HepG2 (cell line): Measurements from ENCODE around the gene ACBD5. TPM values are rescaled to one million over a fixed set of nuclear protein-coding genes. Genes with fewer than 3 reads are reported as not detected.
A peak's percentile ranks its signal among the peaks of the same experiment; 100 is the strongest.

Experiments
- ATAC-seq: fragments of 200-7000 bp; cut with Tn5 transposase; 3 replicates; pipeline ENCODE4 v1.9.1; 2020; ENCODE audit warnings: mild to moderate bottlenecking, moderate library complexity
- BruUV-seq: library from RNA; stranded (reverse); fragments of 400-500 nt; replicated peaks from 2 replicates; lab custom pipeline; 2021; lab: Mats Ljungman, UMichigan
- CTCF ChIA-PET: fragments of 300-600 bp; formaldehyde crosslinking; extraction: SDS; loops from one replicate; lab custom pipeline; 2021; ENCODE audit warnings: low total read pairs, inconsistent platforms, low intra/inter-chr PET ratio; lab: Yijun Ruan, JAX
- POLR2A ChIA-PET: fragments of 350-600 bp; sonication (Branson Sonifier 250); formaldehyde crosslinking; loops from one replicate; lab custom pipeline; 2020; ENCODE audit warnings: antibody characterized with exemption, inconsistent platforms; lab: Yijun Ruan, JAX
- DNase-seq: peaks from one replicate; pipeline ENCODE4 v3.0.0-alpha.2; 2015; ENCODE audit warnings: low spot score
- FAIRE-seq: peaks from 3 replicates; lab custom pipeline; 2011; peaks lifted over from hg19 to GRCh38; lab: Jason Lieb, UNC
- H2AFZ ChIP-seq: one replicate; pipeline ENCODE4 v1.6.1; 2011; ENCODE audit warnings: low read length, inconsistent platforms
- H3K27ac ChIP-seq: fragments of 300-600 bp; 3 replicates; pipeline ENCODE4 v1.8.0; 2011; ENCODE audit warnings: mixed run types, mild to moderate bottlenecking, mixed read lengths, low read length, inconsistent platforms; ENCODE audit not compliant: insufficient read depth; ENCODE audit errors: extremely low read length
- H3K27me3 ChIP-seq, 2 experiments: fragments of 200-600 bp in 1 of 2; 2 replicates in 1 of 2; 3 replicates in 1 of 2; pipeline versions ENCODE4 v1.6.0 to v1.8.0; 2011; ENCODE audit warnings: low read length in 2 of 2, mild to moderate bottlenecking in 2 of 2, moderate library complexity in 2 of 2, inconsistent platforms in 1 of 2; ENCODE audit not compliant: insufficient read depth in 2 of 2, control insufficient read depth in 1 of 2
- H3K36me3 ChIP-seq, 2 experiments: fragments of 200-600 bp in 1 of 2; replicated peaks in 1 of 2; 2 replicates in 1 of 2; 3 replicates in 1 of 2; pipeline versions ENCODE4 v1.5.1 to v1.8.0; 2011; ENCODE audit warnings: low read length in 2 of 2, inconsistent platforms in 1 of 2; ENCODE audit not compliant: insufficient read depth in 2 of 2, control insufficient read depth in 1 of 2
- H3K4me1 ChIP-seq: 2 replicates; pipeline ENCODE4 v1.5.1; 2012; ENCODE audit warnings: low read length, inconsistent platforms; ENCODE audit not compliant: insufficient read depth
- H3K4me2 ChIP-seq: 2 replicates; pipeline ENCODE4 v1.6.0; 2011; ENCODE audit warnings: low read depth, low read length, inconsistent platforms
- H3K4me3 ChIP-seq, 3 experiments: fragments of 200-600 bp in 1 of 3; sonication (generic), shearing (Covaris generic) in 1 of 3; replicated peaks in 1 of 3; 2 replicates each; pipeline ENCODE4 v1.5.1; 2011 to 2016; ENCODE audit warnings: low read length in 3 of 3, inconsistent platforms in 2 of 3, low read depth in 2 of 3, mild to moderate bottlenecking in 2 of 3, control low read depth in 1 of 3, mixed read lengths in 1 of 3; ENCODE audit not compliant: insufficient read depth in 1 of 3
- H3K79me2 ChIP-seq: one replicate; pipeline ENCODE4 v1.6.1; 2011; ENCODE audit warnings: low read length, inconsistent platforms; ENCODE audit not compliant: insufficient read depth
- H3K9ac ChIP-seq: 2 replicates; pipeline ENCODE4 v1.6.0; 2011; ENCODE audit warnings: mild to moderate bottlenecking, low read depth, low read length, inconsistent platforms; ENCODE audit not compliant: insufficient read depth
- H3K9me3 ChIP-seq: 2 replicates; pipeline ENCODE4 v1.5.1; 2012; ENCODE audit warnings: mild to moderate bottlenecking, low read length
- H4K20me1 ChIP-seq: 2 replicates; pipeline ENCODE4 v1.6.0; 2011; ENCODE audit warnings: inconsistent platforms, mild to moderate bottlenecking, low read length, moderate library complexity; ENCODE audit not compliant: insufficient read depth
- GABPB1 ChIP-seq: IDR thresholded peaks from 2 replicates; pipeline ENCODE4 v1.6.1; 2016; ENCODE audit warnings: mild to moderate bottlenecking, missing genetic modification reagents, moderate library complexity, missing compliant biosample characterization
- GATAD1 ChIP-seq: IDR thresholded peaks from 2 replicates; pipeline ENCODE4 v1.6.1; 2016; ENCODE audit warnings: missing genetic modification reagents, missing compliant biosample characterization
- HNRNPK ChIP-seq: fragments of 200-400 bp; formaldehyde crosslinking; IDR thresholded peaks from 2 replicates; pipeline ENCODE4 v1.6.1; 2018; ENCODE audit warnings: low read length, low read depth, moderate library complexity, mild to moderate bottlenecking; ENCODE audit not compliant: poor library complexity, severe bottlenecking
- HNRNPLL ChIP-seq: fragments of 200-400 bp; formaldehyde crosslinking; IDR thresholded peaks from 2 replicates; pipeline ENCODE4 v1.6.1; 2017; ENCODE audit warnings: mild to moderate bottlenecking, low read depth, low read length; ENCODE audit not compliant: poor library complexity, severe bottlenecking
- NAIF1 ChIP-seq: sonication (generic); formaldehyde crosslinking; IDR thresholded peaks from 2 replicates; pipeline ENCODE4 v1.5.0; 2020; ENCODE audit warnings: mild to moderate bottlenecking, missing genetic modification reagents, borderline replicate concordance
- PCBP2 ChIP-seq: fragments of 200-400 bp; formaldehyde crosslinking; optimal IDR thresholded peaks from 2 replicates; pipeline ENCODE3; 2018; ENCODE audit warnings: low read length, low read depth; ENCODE audit not compliant: poor library complexity, severe bottlenecking
- ZNF282 ChIP-seq: fragments of 450-650 bp; IDR thresholded peaks from 2 replicates; pipeline ENCODE4 v1.6.1; 2018; ENCODE audit not compliant: partially characterized antibody
- ZNF570 ChIP-seq: sonication (generic); formaldehyde crosslinking; IDR thresholded peaks from 2 replicates; pipeline ENCODE4 v1.4.0; 2020; ENCODE audit warnings: mild to moderate bottlenecking, missing genetic modification reagents, borderline replicate concordance
- ZNF777 ChIP-seq: sonication (generic); formaldehyde crosslinking; IDR thresholded peaks from 2 replicates; pipeline ENCODE4 v1.4.0; 2020; ENCODE audit warnings: missing genetic modification reagents
- WGBS: methylation state at CpG from one replicate; pipeline ENCODE4 v1.1.6; 2017; ENCODE audit warnings: low lambda C conversion rate; 5-methylcytosine and 5-hydroxymethylcytosine counted together
- in situ Hi-C: cut with HindIII; loops from 2 replicates; pipeline ENCODE4 v1.10.0; 2017; ENCODE audit warnings: low pct_unique_long_range_greater_than_20kb; ENCODE audit not compliant: extremely low pct_ligation_motif_present
- intact Hi-C: fragments of 100-400 bp; cut with micrococcal nuclease; formaldehyde crosslinking; loops from one replicate; pipeline ENCODE4 v1.10.0; 2022; ENCODE audit not compliant: unreplicated experiment
- polyA plus RNA-seq, 8 experiments: library from polyadenylated mRNA; depleted of rRNA in 3 of 8; stranded (reverse) in 7 of 8; unstranded in 1 of 8; fragments of >200 nt; fragmentation: Illumina TruSeq in 4 of 8; extraction: Trizol in 4 of 8; gene quantifications; 2 replicates each; pipeline versions ENCODE4 v1.2.1 to v1.2.3, GENCODE V29; 2011 to 2016; ENCODE audit warnings: low read depth in 4 of 8, missing spikeins in 1 of 8, mixed read lengths in 1 of 8; ENCODE audit not compliant: insufficient read depth in 1 of 8
- total RNA-seq, 5 experiments: library from RNA; depleted of rRNA; stranded (reverse); fragments of >200 nt; fragmentation: Illumina TruSeq; extraction: Trizol; gene quantifications; 2 replicates each; pipeline ENCODE4 v1.2.3, GENCODE V29; 2016; ENCODE audit warnings: low read depth in 1 of 5
- TF ChIP-seq, protein P1 (sequence below): sonication (generic); formaldehyde crosslinking; IDR thresholded peaks from 2 replicates; pipeline ENCODE4 v1.4.0; 2020; ENCODE audit warnings: mild to moderate bottlenecking, missing genetic modification reagents

ACBD5 gene
- total and polyA plus RNA-seq, 2 of the 13 experiments (the other 11 are each of a cell fraction or from before 2014, with no cell fraction given): 10.3 to 14.8 TPM

DNA sequence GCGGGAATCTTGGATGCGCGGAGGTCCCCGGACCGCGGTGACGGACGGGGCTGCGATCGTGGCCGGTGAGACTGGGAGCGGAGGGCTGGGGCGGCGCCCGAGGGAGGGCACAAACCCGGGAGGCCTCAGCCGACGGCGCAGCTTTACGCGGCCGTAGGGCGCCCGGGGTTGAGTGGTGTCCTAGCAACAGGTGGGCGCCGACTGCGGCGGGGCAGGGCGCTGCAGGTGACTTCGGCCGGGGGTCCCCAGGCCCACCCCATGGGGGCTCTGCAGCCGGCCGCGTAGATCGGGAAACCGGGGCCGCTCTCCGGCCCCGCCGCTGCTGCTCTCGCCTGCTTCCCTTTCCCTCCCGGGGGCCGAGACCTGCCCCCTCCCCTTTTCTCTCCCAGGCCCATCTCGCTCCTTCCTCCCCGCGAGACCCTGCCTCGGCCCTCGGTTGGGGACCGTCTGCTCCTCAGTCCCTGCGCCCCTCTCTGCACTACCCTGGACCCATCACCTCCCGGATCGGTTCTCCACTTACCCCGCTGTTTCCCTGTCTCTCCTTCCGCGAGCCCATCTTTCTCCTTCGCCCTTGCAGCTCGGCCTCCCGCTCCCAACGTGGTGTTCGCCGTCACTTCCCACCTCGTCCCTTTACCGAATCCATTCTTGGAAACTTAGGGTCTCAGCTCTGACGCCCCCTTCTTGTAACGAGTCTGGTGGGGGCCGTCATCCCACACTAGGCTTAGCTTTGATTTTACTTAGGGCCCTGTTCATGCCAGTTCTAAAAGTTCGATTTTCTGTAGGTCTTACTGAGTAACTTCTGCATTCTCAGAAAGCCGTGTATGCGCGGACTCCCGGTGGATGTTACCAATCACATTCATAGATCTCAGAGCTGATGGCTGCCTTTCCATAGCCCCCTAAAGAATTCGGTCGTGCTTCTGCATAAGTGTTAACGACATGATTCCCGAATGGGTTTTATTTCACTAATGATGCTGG is 18.5 kb upstream of the ACBD5 start:
- Histone ChIP-seq H3K4me1 (peaks cover 9% of the 10 kb centered on the region; the same call in 1 of the 2 replicates), H4K20me1 (no peaks in the 10 kb centered on the region), H3K4me2 (peak overlapping the region; percentile 74), H3K4me3 (peak overlapping the region; percentile 45 to 66 (median 46); a peak in 4 of 6 replicates), H3K9me3 (no peaks in the 10 kb centered on the region), H3K9ac (0 out of 2 replicates have a peak overlapping the region, but pooled peaks have one; percentile 14), H3K79me2 (no peaks in the 10 kb centered on the region), H3K36me3 (no peaks in the 10 kb centered on the region), H3K27me3 (peaks cover 4 to 32% of the 10 kb centered on the region in 2 experiments)
- ChIA-PET CTCF (no interaction called here), POLR2A (interaction anchor here (0.8 to 1.2 kb wide), 2 partner anchors 17 kb away, joined by 3 read pairs; no protein-coding TSS in a partner anchor)
- no peak for DNase-seq
- in situ Hi-C loops: no loop called here
- no TSS peak for BruUV-seq
- ATAC-seq: peak; percentile 96
- 45% methylated on average over 45 of the region's 75 CpGs for WGBS
- TF ChIP-seq, protein P1, sequence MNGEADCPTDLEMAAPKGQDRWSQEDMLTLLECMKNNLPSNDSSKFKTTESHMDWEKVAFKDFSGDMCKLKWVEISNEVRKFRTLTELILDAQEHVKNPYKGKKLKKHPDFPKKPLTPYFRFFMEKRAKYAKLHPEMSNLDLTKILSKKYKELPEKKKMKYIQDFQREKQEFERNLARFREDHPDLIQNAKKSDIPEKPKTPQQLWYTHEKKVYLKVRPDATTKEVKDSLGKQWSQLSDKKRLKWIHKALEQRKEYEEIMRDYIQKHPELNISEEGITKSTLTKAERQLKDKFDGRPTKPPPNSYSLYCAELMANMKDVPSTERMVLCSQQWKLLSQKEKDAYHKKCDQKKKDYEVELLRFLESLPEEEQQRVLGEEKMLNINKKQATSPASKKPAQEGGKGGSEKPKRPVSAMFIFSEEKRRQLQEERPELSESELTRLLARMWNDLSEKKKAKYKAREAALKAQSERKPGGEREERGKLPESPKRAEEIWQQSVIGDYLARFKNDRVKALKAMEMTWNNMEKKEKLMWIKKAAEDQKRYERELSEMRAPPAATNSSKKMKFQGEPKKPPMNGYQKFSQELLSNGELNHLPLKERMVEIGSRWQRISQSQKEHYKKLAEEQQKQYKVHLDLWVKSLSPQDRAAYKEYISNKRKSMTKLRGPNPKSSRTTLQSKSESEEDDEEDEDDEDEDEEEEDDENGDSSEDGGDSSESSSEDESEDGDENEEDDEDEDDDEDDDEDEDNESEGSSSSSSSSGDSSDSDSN (CRISPR knock-in tag): peak; percentile 59; the same call in 1 of the 2 replicates
- TF ChIP-seq HNRNPLL: peak; percentile 91
- TF ChIP-seq GATAD1 (CRISPR knock-in tag): no peak
- peak; percentile 71; the same call in 1 of the 2 replicates for TF ChIP-seq NAIF1 (CRISPR knock-in tag)
- TF ChIP-seq ZNF570 (CRISPR knock-in tag): no peak
- no peak for TF ChIP-seq PCBP2
- peak; percentile 41 for TF ChIP-seq HNRNPK
- peak; percentile 72 for TF ChIP-seq ZNF777 (CRISPR knock-in tag)
- TF ChIP-seq GABPB1 (CRISPR knock-in tag): peak; percentile 12; the same call in 1 of the 2 replicates
- TF ChIP-seq ZNF282: no peak
- TF ChIP-seq, all 625 proteins: peak for 6
- intact Hi-C loops: no loop called here
- Histone ChIP-seq H3K27ac (no peak overlapping the region), H2AFZ (no peak overlapping the region)
- FAIRE-seq: no peak
